H1 (cell line): Measurements from ENCODE around the gene WRAP73. TPM values are rescaled to one million over a fixed set of nuclear protein-coding genes. Genes with fewer than 3 reads are reported as not detected.
A peak's percentile ranks its signal among the peaks of the same experiment; 100 is the strongest.

Experiments used
- CTCF ChIA-PET: fragments of 300-600 bp; sonication (Branson Sonifier 250); formaldehyde crosslinking; loops from one replicate; lab custom pipeline; 2021; ENCODE audit not compliant: partially characterized antibody; lab: Charles Lee
- POLR2A ChIA-PET: fragments of 300-600 bp; sonication (Branson Sonifier 250); formaldehyde crosslinking; loops from one replicate; lab custom pipeline; 2021; ENCODE audit warnings: inconsistent platforms; ENCODE audit not compliant: partially characterized antibody; lab: Charles Lee
- DNase-seq, 2 experiments: peaks; one replicate each; pipeline versions ENCODE4 v3.0.0 to v3.0.0-alpha.2; 2010 to 2022; ENCODE audit warnings: low spot score in 2 of 2, low read depth in 1 of 2, mixed read lengths in 1 of 2
- FAIRE-seq: peaks from 2 replicates; lab custom pipeline; 2011; peaks lifted over from hg19 to GRCh38; lab: Jason Lieb, UNC
- H2AFZ ChIP-seq: 2 replicates; pipeline ENCODE4 v1.8.1; 2012; ENCODE audit warnings: low read length, inconsistent platforms
- H2AK5ac ChIP-seq: 2 replicates; pipeline ENCODE4 v1.6.1; 2013; ENCODE audit warnings: low read depth, low read length
- H2BK120ac ChIP-seq: replicated peaks from 2 replicates; pipeline ENCODE3; 2013; ENCODE audit warnings: low read depth, low read length, inconsistent platforms
- H2BK12ac ChIP-seq: 2 replicates; pipeline ENCODE4 v1.6.1; 2013; ENCODE audit warnings: low read depth, low read length
- H2BK15ac ChIP-seq: 2 replicates; pipeline ENCODE4 v1.6.1; 2013; ENCODE audit warnings: low read length
- H2BK20ac ChIP-seq: 2 replicates; pipeline ENCODE4 v1.6.1; 2013; ENCODE audit warnings: low read length
- H2BK5ac ChIP-seq: 2 replicates; pipeline ENCODE4 v1.6.1; 2013; ENCODE audit warnings: low read depth, low read length
- H3K14ac ChIP-seq: 2 replicates; pipeline ENCODE4 v1.6.1; 2013; ENCODE audit warnings: inconsistent platforms; ENCODE audit not compliant: insufficient read length
- H3K18ac ChIP-seq: 2 replicates; pipeline ENCODE4 v1.6.1; 2013; ENCODE audit warnings: low read length; ENCODE audit errors: extremely low read depth
- H3K23ac ChIP-seq: 2 replicates; pipeline ENCODE4 v1.6.1; 2013; ENCODE audit warnings: inconsistent platforms; ENCODE audit not compliant: insufficient read length
- H3K23me2 ChIP-seq: 2 replicates; pipeline ENCODE4 v1.6.1; 2013; ENCODE audit warnings: low read depth, low read length
- H3K27ac ChIP-seq: 2 replicates; pipeline ENCODE4 v1.6.1; 2011; ENCODE audit warnings: low read depth, low read length, inconsistent platforms
- H3K27me3 ChIP-seq, 4 experiments: replicated peaks in 1 of 4; 1 replicate in 1 of 4; 2 replicates in 3 of 4; pipeline versions ENCODE4 v1.6.1 to v1.8.1; 2011 to 2013; ENCODE audit warnings: low read length in 3 of 4, mild to moderate bottlenecking in 3 of 4, inconsistent platforms in 2 of 4, mixed read lengths in 2 of 4, moderate library complexity in 1 of 4; ENCODE audit not compliant: control insufficient read depth in 3 of 4, insufficient read depth in 3 of 4; ENCODE audit errors: extremely low read depth in 1 of 4
- H3K36me3 ChIP-seq, 4 experiments: 2 replicates each; pipeline versions ENCODE4 v1.6.1 to v1.8.1; 2011 to 2013; ENCODE audit warnings: mild to moderate bottlenecking in 4 of 4, low read length in 3 of 4, moderate library complexity in 2 of 4, control low read depth in 1 of 4, inconsistent platforms in 1 of 4; ENCODE audit not compliant: insufficient read depth in 4 of 4, control insufficient read depth in 2 of 4
- H3K4ac ChIP-seq: replicated peaks from 2 replicates; pipeline ENCODE3; 2013; ENCODE audit warnings: low read length, low read depth, mixed read lengths, inconsistent platforms; ENCODE audit not compliant: insufficient read length
- H3K4me1 ChIP-seq, 4 experiments: replicated peaks in 1 of 4; 1 replicate in 1 of 4; 2 replicates in 3 of 4; pipeline versions ENCODE4 v1.6.1 to v1.8.1; 2011 to 2013; ENCODE audit warnings: low read length in 3 of 4, inconsistent platforms in 2 of 4, mixed read lengths in 1 of 4; ENCODE audit not compliant: insufficient read depth in 4 of 4, control insufficient read depth in 3 of 4
- H3K4me2 ChIP-seq, 2 experiments: 2 replicates each; pipeline versions ENCODE4 v1.6.1 to v1.8.1; 2011 to 2013; ENCODE audit warnings: low read depth in 2 of 2, low read length in 2 of 2, control low read depth in 1 of 2, inconsistent platforms in 1 of 2, mild to moderate bottlenecking in 1 of 2; ENCODE audit not compliant: insufficient read depth in 1 of 2
- H3K4me3 ChIP-seq, 4 experiments: fragments of 200-600, 300-600 bp in 1 of 4; sonication (generic), shearing (Covaris generic), sonication (Bioruptor Twin) in 1 of 4; 2 replicates each; pipeline versions ENCODE4 v1.5.1 to v1.8.1; 2011 to 2016; ENCODE audit warnings: low read length in 4 of 4, low read depth in 3 of 4, control low read depth in 2 of 4, inconsistent platforms in 2 of 4, mild to moderate bottlenecking in 2 of 4, mixed read lengths in 1 of 4, moderate library complexity in 1 of 4; ENCODE audit not compliant: insufficient read depth in 2 of 4; ENCODE audit errors: extremely low read depth in 1 of 4
- H3K56ac ChIP-seq: replicated peaks from 2 replicates; pipeline ENCODE3; 2013; ENCODE audit warnings: low read depth, mild to moderate bottlenecking, mixed read lengths, low read length, inconsistent platforms; ENCODE audit not compliant: insufficient read length
- H3K79me1 ChIP-seq: 2 replicates; pipeline ENCODE4 v1.6.1; 2013; ENCODE audit warnings: low read depth, low read length, control low read depth
- H3K79me2 ChIP-seq, 2 experiments: 2 replicates each; pipeline versions ENCODE4 v1.6.1 to v1.8.1; 2012 to 2013; ENCODE audit warnings: low read length in 2 of 2, mild to moderate bottlenecking in 2 of 2, inconsistent platforms in 1 of 2; ENCODE audit not compliant: insufficient read depth in 2 of 2, control insufficient read depth in 1 of 2
- H3K9ac ChIP-seq, 4 experiments: replicated peaks in 1 of 4; 1 replicate in 1 of 4; 2 replicates in 3 of 4; pipeline versions ENCODE4 v1.6.1 to v1.8.1; 2011 to 2013; ENCODE audit warnings: low read depth in 3 of 4, low read length in 3 of 4, control low read depth in 2 of 4, mild to moderate bottlenecking in 2 of 4, moderate library complexity in 2 of 4, inconsistent platforms in 1 of 4; ENCODE audit errors: extremely low read depth in 1 of 4
- H3K9me3 ChIP-seq, 2 experiments: 2 replicates each; pipeline versions ENCODE4 v1.6.1 to v1.8.1; 2012 to 2013; ENCODE audit warnings: mild to moderate bottlenecking in 2 of 2, moderate library complexity in 2 of 2, control low read depth in 1 of 2, inconsistent platforms in 1 of 2, low read depth in 1 of 2, low read length in 1 of 2, mixed read lengths in 1 of 2; ENCODE audit not compliant: insufficient read depth in 2 of 2
- H4K20me1 ChIP-seq, 2 experiments: replicated peaks in 1 of 2; 2 replicates each; pipeline versions ENCODE3 to v1.8.1; 2011 to 2013; ENCODE audit warnings: inconsistent platforms in 2 of 2, low read length in 2 of 2, mild to moderate bottlenecking in 1 of 2; ENCODE audit not compliant: insufficient read depth in 2 of 2, control insufficient read depth in 1 of 2
- H4K5ac ChIP-seq: 2 replicates; pipeline ENCODE4 v1.6.1; 2013; ENCODE audit warnings: low read length, low read depth, mixed read lengths, inconsistent platforms; ENCODE audit not compliant: insufficient read length
- H4K8ac ChIP-seq: 2 replicates; pipeline ENCODE4 v1.8.0; 2013; ENCODE audit warnings: mild to moderate bottlenecking, moderate library complexity, low read length, inconsistent platforms; ENCODE audit not compliant: insufficient read depth; ENCODE audit errors: extremely low read depth
- H4K91ac ChIP-seq: replicated peaks from 2 replicates; pipeline ENCODE3; 2013; ENCODE audit warnings: low read length, mixed read lengths, inconsistent platforms; ENCODE audit not compliant: insufficient read length
- EGR1 ChIP-seq: IDR thresholded peaks from 2 replicates; pipeline ENCODE4 v1.6.1; 2011; ENCODE audit warnings: low read depth, low read length, borderline replicate concordance
- FOSL1 ChIP-seq: IDR thresholded peaks from 2 replicates; pipeline ENCODE4 v1.6.1; 2011; ENCODE audit warnings: mild to moderate bottlenecking, low read depth, low read length, moderate library complexity; ENCODE audit not compliant: insufficient read depth
- GABPA ChIP-seq: IDR thresholded peaks from 2 replicates; pipeline ENCODE4 v1.6.1; 2011; ENCODE audit warnings: mild to moderate bottlenecking, low read length, moderate library complexity, borderline replicate concordance; ENCODE audit not compliant: insufficient read depth
- HDAC2 ChIP-seq, 2 experiments: fragments of 300-600 bp in 1 of 2; sonication (generic) in 1 of 2; IDR thresholded peaks; 2 replicates each; pipeline ENCODE4 v1.6.1; 2011 to 2012; ENCODE audit warnings: low read depth in 2 of 2, low read length in 2 of 2, mild to moderate bottlenecking in 2 of 2, moderate library complexity in 2 of 2, borderline replicate concordance in 1 of 2, inconsistent platforms in 1 of 2
- JUN ChIP-seq: IDR thresholded peaks from 2 replicates; pipeline ENCODE4 v1.6.1; 2011; ENCODE audit warnings: low read depth, mild to moderate bottlenecking, improper control_type of control experiment, low read length
- KDM1A ChIP-seq: fragments of 200-600, 300-600 bp; sonication (generic); IDR thresholded peaks from 2 replicates; pipeline ENCODE4 v1.7.1; 2016; ENCODE audit warnings: mild to moderate bottlenecking, low read length, borderline replicate concordance
- SIN3A ChIP-seq, 2 experiments: IDR thresholded peaks in 1 of 2; conservative IDR thresholded peaks in 1 of 2; 2 replicates each; pipeline ENCODE4 v1.6.1; 2011 to 2012; ENCODE audit warnings: low read length in 2 of 2, improper control_type of control experiment in 1 of 2, low read depth in 1 of 2, mild to moderate bottlenecking in 1 of 2
- SRF ChIP-seq: IDR thresholded peaks from 2 replicates; pipeline ENCODE4 v1.6.1; 2011; ENCODE audit warnings: mild to moderate bottlenecking, low read depth, low read length, moderate library complexity
- WGBS, 2 experiments: shearing (Covaris generic) in 1 of 2; methylation state at CpG; one replicate each; pipeline versions ENCODE4 v1.1.6 to v1.1.7; 2013 to 2015; ENCODE audit warnings: low lambda C conversion rate in 2 of 2, mixed read lengths in 2 of 2, inconsistent platforms in 1 of 2, low coverage in 1 of 2, missing lambda C conversion rate in 1 of 2; ENCODE audit not compliant: insufficient replicate concordance in 2 of 2, insufficient coverage in 1 of 2, insufficient read length in 1 of 2; ENCODE audit errors: extremely low coverage in 1 of 2, missing lambda C conversion rate in 1 of 2; 5-methylcytosine and 5-hydroxymethylcytosine counted together
- polyA plus RNA-seq, 7 experiments: library from polyadenylated mRNA; depleted of rRNA in 3 of 7; stranded (reverse) in 5 of 7; unstranded in 2 of 7; fragments of >200 nt in 5 of 7; fragments of 200-250 nt in 2 of 7; gene quantifications; 1 replicate in 5 of 7; 2 replicates in 1 of 7; 4 replicates in 1 of 7; pipeline versions ENCODE4 v1.2.1 to v1.2.3, GENCODE V29; 2011 to 2013; ENCODE audit warnings: missing spikeins in 2 of 7, mixed read lengths in 2 of 7
- total RNA-seq: library from RNA; stranded (reverse); fragmentation: NEBNext Ultra II Directional; extraction: Animal tissue kit (Norgen Biotek cat#: 25700); gene quantifications from 2 replicates; pipeline ENCODE4 v1.2.1, GENCODE V29; 2021

The WRAP73 gene
- total and polyA plus RNA-seq, 2 of the 8 experiments (the other 6 are each of a cell fraction or from before 2014, with no cell fraction given) = 30.3 to 50.7 TPM

- Histone ChIP-seq H3K4me2 (no peak overlapping the region), H4K8ac (peak overlapping the region; percentile 83), H3K23me2 (peaks cover 4% of the 10 kb centered on the region; the same call in 1 of the 2 replicates), H4K20me1 (peaks cover 0 to 1% of the 10 kb centered on the region in 2 experiments), H2AK5ac (no peak overlapping the region), H3K79me2 (no peaks in the 10 kb centered on the region), H2BK5ac (no peak overlapping the region), H3K4me3 (no peak overlapping the region), H2BK120ac (no peak overlapping the region), H4K91ac (peak overlapping the region; percentile 29), H3K27me3 (peaks cover 0 to 3% (median 0%) of the 10 kb centered on the region in 4 experiments; a peak in 2 of 7 replicates), H3K18ac (no peak overlapping the region), H3K4ac (no peak overlapping the region), H3K36me3 (no peaks in the 10 kb centered on the region), H3K9me3 (no peaks in the 10 kb centered on the region)
- WGBS, 2 experiments = 86% methylated on average over 25 of the region's 25 CpGs; no CpG with 5 or more reads in 1 of the 2 experiments
- CTCF ChIA-PET = interaction anchor here (0.9 to 2.2 kb wide), 3 partner anchors 11 to 59 kb away, joined by 3 to 7 read pairs (median 5); no protein-coding TSS in a partner anchor
- no peak for TF ChIP-seq SRF
- TF ChIP-seq FOSL1 = no peak
- TF ChIP-seq JUN = no peak
- TF ChIP-seq HDAC2 (IDR thresholded peaks at IDR 0.05; ENCODE audit: borderline replicate concordance in 1 of 2, low read depth in 2 of 2, low read length in 2 of 2) = 0 out of 4 replicates have a peak, but pooled peaks of 1 of the 2 experiments have one; percentile 56
- no peak for TF ChIP-seq SIN3A (conservative IDR thresholded peaks at IDR 0.05 in 1 of 2, IDR thresholded peaks at IDR 0.05 in 1 of 2; ENCODE audit: low read depth in 1 of 2, low read length in 2 of 2)
- no peak for TF ChIP-seq EGR1
- peak; percentile 57; the same call in 1 of the 2 replicates for TF ChIP-seq KDM1A
- no peak for TF ChIP-seq GABPA
- TF ChIP-seq, all 59 proteins: peak for 2
- FAIRE-seq (no peak), DNase-seq (no peak)
- Histone ChIP-seq H2AFZ (no peak overlapping the region), H3K4me1 (peaks cover 0 to 35% (median 24%) of the 10 kb centered on the region in 4 experiments; a peak in 6 of 7 replicates), H2BK15ac (0 out of 2 replicates have a peak overlapping the region, but pooled peaks have one; percentile 75), H2BK12ac (peak overlapping the region; percentile 75; the same call in 1 of the 2 replicates), H2BK20ac (no peak overlapping the region), H3K9ac (no peak overlapping the region), H3K79me1 (no peaks in the 10 kb centered on the region), H3K56ac (no peak overlapping the region), H4K5ac (no peak overlapping the region), H3K27ac (no peak overlapping the region), H3K14ac (no peak overlapping the region), H3K23ac (no peak overlapping the region)
- POLR2A ChIA-PET = interaction anchor here (1.5 kb wide), 1 partner anchor 62 kb away, joined by 3 read pairs; no protein-coding TSS in a partner anchor
Measured at GRCh38 chr1:3673381-3674099, 23.6 kb upstream of the WRAP73 start.
